Stimulated activated naive CD8-positive, alpha-beta T cell treated with anti-CD3 and anti-CD28 coated beads, Interleukin-15, amount 100 ng/mL, for 72 hours (primary cell): ENCODE measurements around the gene TTC6.

Experiments
- ATAC-seq: fragments of 150-1000 bp; cut with Tn5 transposase; 2 replicates; pipeline ENCODE4 v1.10.0; 2021; ENCODE audit warnings: mild to moderate bottlenecking, moderate library complexity
- DNase-seq, 2 donors: peaks; one replicate each; pipeline ENCODE4 v3.0.0; 2021 to 2022
- H3K27ac Mint-ChIP-seq, 2 donors: one replicate each; pipeline ENCODE4 v1.8.0; 2022; ENCODE audit warnings: mild to moderate bottlenecking in 2 of 2, mixed read lengths in 2 of 2, moderate library complexity in 2 of 2
- H3K27me3 Mint-ChIP-seq: one replicate; pipeline ENCODE4 v1.8.0; 2022; ENCODE audit warnings: mixed read lengths
- H3K4me1 Mint-ChIP-seq: one replicate; pipeline ENCODE4 v1.8.0; 2022; ENCODE audit warnings: mild to moderate bottlenecking, mixed read lengths
- H3K4me3 Mint-ChIP-seq, 2 donors: one replicate each; pipeline ENCODE4 v1.8.0; 2022; ENCODE audit warnings: mild to moderate bottlenecking in 2 of 2, mixed read lengths in 2 of 2, moderate library complexity in 1 of 2
- H3K9me3 Mint-ChIP-seq, 2 donors: one replicate each; pipeline ENCODE4 v1.8.0; 2022; ENCODE audit warnings: mixed read lengths in 2 of 2

TTC6 gene

GRCh38 chr14:37600880-37601741 is 5.7 kb downstream of the TTC6 start:
- no peak for ATAC-seq
- DNase-seq: no peak
- H3K4me3 Mint-ChIP-seq: no peak overlapping the region
- H3K4me1 Mint-ChIP-seq: peaks cover 30% of the 10 kb centered on the region
- H3K9me3 Mint-ChIP-seq: peaks cover 9 to 28% of the 10 kb centered on the region in 2 donors
- H3K27ac Mint-ChIP-seq: peak overlapping the region in 1 of 2 donors; percentile 15
- H3K27me3 Mint-ChIP-seq: peaks cover 93% of the 10 kb centered on the region

- H3K9me3 Mint-ChIP-seq: peaks cover 9 to 34% of the 10 kb centered on the region in 2 donors
- DNase-seq: no peak
- H3K27ac Mint-ChIP-seq: no peak overlapping the region
- H3K27me3 Mint-ChIP-seq: peaks cover 93% of the 10 kb centered on the region
- H3K4me1 Mint-ChIP-seq: peaks cover 24% of the 10 kb centered on the region
- H3K4me3 Mint-ChIP-seq: no peak overlapping the region
- no peak for ATAC-seq
Measured at GRCh38 chr14:37601865-37602264, 6.4 kb downstream of the TTC6 start.

GRCh38 chr14:37602605-37603453 is 7.4 kb downstream of the TTC6 start:
- Mint-ChIP-seq H3K4me1 (peaks cover 22% of the 10 kb centered on the region), H3K27ac (no peak overlapping the region), H3K4me3 (no peak overlapping the region), H3K9me3 (peaks cover 9 to 34% of the 10 kb centered on the region in 2 donors), H3K27me3 (peaks cover 83% of the 10 kb centered on the region)
- DNase-seq (no peak), ATAC-seq (no peak)

GRCh38 chr14:37603688-37604251 is 8.3 kb downstream of the TTC6 start:
- no peak for ATAC-seq
- no peak for DNase-seq
- Mint-ChIP-seq H3K9me3 (peaks cover 9 to 34% of the 10 kb centered on the region in 2 donors), H3K4me3 (no peak overlapping the region), H3K27ac (no peak overlapping the region), H3K27me3 (peaks cover 74% of the 10 kb centered on the region), H3K4me1 (peaks cover 14% of the 10 kb centered on the region)

- DNase-seq (no peak), ATAC-seq (no peak)
- H3K27ac Mint-ChIP-seq: no peak overlapping the region
- peaks cover 10 to 41% of the 10 kb centered on the region in 2 donors for H3K9me3 Mint-ChIP-seq
- peaks cover 63% of the 10 kb centered on the region for H3K27me3 Mint-ChIP-seq
- no peaks in the 10 kb centered on the region for H3K4me1 Mint-ChIP-seq
- no peak overlapping the region for H3K4me3 Mint-ChIP-seq
Measured at GRCh38 chr14:37606678-37607077, 11.2 kb downstream of the TTC6 start.

GRCh38 chr14:37608649-37609048 is 13.2 kb downstream of the TTC6 start:
- no peak for ATAC-seq
- peaks cover 6 to 31% of the 10 kb centered on the region in 2 donors for H3K9me3 Mint-ChIP-seq
- no peak for DNase-seq
- H3K27ac Mint-ChIP-seq: peak overlapping the region in 1 of 2 donors; percentile 54
- H3K27me3 Mint-ChIP-seq: peaks cover 49% of the 10 kb centered on the region
- no peak overlapping the region for H3K4me3 Mint-ChIP-seq
- H3K4me1 Mint-ChIP-seq: no peaks in the 10 kb centered on the region

GRCh38 chr14:37610945-37611523 is 15.6 kb downstream of the TTC6 start:
- Mint-ChIP-seq H3K4me3 (no peak overlapping the region), H3K27me3 (peaks cover 31% of the 10 kb centered on the region), H3K27ac (peak overlapping the region; percentile 14 to 54), H3K9me3 (peaks cover 16 to 30% of the 10 kb centered on the region in 2 donors), H3K4me1 (no peaks in the 10 kb centered on the region)
- ATAC-seq (no peak), DNase-seq (no peak)

DNA sequence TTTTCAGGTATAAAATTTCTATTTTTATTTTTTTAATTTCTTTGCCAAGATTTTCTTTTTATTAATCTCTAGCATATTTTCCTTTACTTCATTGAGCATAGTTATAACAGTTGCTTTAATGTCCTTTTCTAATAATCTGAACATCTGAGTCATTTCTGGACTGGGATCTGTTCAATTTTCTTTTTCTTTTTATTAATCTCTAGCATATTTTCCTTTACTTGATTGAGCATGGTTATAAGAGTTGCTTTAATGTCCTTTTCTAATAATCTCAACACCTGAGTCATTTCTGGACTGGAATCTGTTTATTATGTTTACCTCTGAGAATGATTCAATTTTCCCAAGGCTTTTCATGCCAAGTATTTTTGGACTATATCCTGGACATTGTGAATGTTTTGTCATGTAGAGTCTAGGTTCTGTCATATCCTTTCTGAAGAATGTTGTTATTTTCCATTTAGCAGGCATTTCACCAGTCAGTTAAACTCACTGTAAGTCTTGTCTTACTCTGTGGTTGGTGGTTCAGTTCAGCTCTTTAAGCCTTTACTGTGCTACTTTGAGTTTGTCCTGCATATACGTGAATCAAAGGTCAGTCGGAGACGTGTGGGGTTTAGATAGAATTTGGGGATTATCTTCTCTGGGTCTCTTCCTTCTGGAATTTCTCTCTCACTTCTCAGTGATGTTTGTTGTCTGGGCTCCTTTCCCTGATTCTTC is 20.3 kb downstream of the TTC6 start:
- no peak overlapping the region for H3K4me3 Mint-ChIP-seq
- no peak for DNase-seq
- ATAC-seq: no peak
- no peak overlapping the region for H3K27ac Mint-ChIP-seq
- no peaks in the 10 kb centered on the region for H3K4me1 Mint-ChIP-seq
- peaks cover 18 to 19% of the 10 kb centered on the region in 2 donors for H3K9me3 Mint-ChIP-seq
- H3K27me3 Mint-ChIP-seq: peaks cover 21% of the 10 kb centered on the region

GRCh38 chr14:37616853-37617252 is 21.4 kb downstream of the TTC6 start:
- no peak overlapping the region for H3K27ac Mint-ChIP-seq
- peaks cover 7 to 13% of the 10 kb centered on the region in 2 donors for H3K9me3 Mint-ChIP-seq
- peaks cover 19% of the 10 kb centered on the region for H3K27me3 Mint-ChIP-seq
- ATAC-seq: no peak
- no peak for DNase-seq
- H3K4me1 Mint-ChIP-seq: no peaks in the 10 kb centered on the region
- H3K4me3 Mint-ChIP-seq: no peak overlapping the region

DNA sequence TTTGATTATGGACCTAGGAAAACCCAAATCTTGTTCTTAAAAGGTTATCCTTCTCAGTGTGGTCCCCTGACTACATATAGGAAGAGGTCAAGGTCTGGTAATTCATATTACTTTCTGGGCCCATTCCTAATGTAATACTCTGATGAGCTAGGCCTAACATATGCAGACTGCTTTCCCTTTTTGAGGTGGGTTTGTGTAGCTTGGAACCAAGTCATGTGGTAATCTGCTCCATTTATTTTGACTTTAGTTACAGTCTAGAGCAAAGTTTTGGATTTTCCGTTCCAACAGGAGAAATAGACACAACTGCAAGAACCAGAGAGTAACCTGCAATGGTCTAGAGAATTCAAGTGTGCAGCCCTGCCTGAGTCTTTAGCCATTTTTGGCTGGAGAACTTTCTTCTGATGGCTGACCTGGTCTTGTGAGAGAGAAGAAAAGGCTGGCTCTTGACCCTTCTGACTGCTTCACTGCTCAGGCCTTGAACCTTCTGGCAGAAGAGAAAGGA is 22.5 kb downstream of the TTC6 start:
- DNase-seq (no peak), ATAC-seq (no peak)
- Mint-ChIP-seq H3K4me1 (no peaks in the 10 kb centered on the region), H3K27ac (no peak overlapping the region), H3K27me3 (peaks cover 25% of the 10 kb centered on the region), H3K4me3 (no peak overlapping the region), H3K9me3 (peaks cover 12 to 13% of the 10 kb centered on the region in 2 donors)

DNA sequence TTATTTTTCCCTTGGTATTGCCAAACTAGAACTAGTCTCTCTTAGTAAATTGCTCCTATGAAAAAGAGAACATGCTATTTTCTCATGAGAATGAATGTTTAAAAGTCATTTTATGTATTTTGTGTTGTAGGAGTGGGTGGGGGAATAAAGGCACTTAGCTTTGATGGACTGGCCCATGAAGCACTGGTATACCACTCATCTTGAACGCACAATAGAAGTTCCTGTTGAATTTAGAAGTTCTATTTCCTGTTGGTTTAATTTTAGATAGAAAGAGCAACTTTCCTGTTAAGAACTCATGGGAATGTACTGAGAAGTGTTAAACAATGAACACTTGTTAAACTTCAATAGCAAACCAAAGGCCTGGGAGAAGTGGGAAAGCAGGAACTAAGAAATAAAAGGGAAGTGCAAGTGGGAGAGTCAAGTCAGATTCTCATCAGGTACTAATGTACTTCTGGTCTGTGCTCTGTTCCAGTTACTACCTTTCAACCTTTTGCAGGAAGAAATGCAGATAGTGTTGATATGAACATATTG is 23.1 kb downstream of the TTC6 start:
- Mint-ChIP-seq H3K4me3 (no peak overlapping the region), H3K9me3 (peaks cover 12 to 13% of the 10 kb centered on the region in 2 donors), H3K27ac (no peak overlapping the region), H3K4me1 (no peaks in the 10 kb centered on the region), H3K27me3 (peaks cover 29% of the 10 kb centered on the region)
- ATAC-seq (no peak), DNase-seq (no peak)

DNA sequence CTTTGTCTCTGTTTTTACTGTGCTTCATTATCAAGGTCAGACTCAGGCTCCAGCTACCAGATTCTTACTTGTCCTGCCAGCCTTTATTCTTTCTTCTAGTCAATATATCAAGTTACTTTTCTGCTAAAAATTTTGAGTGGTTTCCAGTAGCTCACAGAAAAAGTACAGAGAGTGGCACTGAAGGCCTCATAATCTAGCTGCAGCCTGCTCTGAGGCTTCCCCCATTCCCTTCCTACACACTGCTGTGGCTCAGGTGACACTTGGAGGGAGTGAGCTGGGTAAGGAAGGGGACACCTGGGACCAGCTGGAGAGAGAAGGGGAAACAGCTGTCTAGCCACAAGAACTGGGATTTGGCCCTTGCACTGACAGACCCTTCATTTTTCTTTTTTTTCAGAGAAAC is 25.4 kb downstream of the TTC6 start:
- Mint-ChIP-seq H3K4me3 (no peak overlapping the region), H3K27ac (no peak overlapping the region), H3K4me1 (no peaks in the 10 kb centered on the region), H3K9me3 (peaks cover 4 to 6% of the 10 kb centered on the region in 2 donors), H3K27me3 (peaks cover 33% of the 10 kb centered on the region)
- DNase-seq: no peak
- ATAC-seq: no peak

GRCh38 chr14:37622231-37622923 is 26.9 kb downstream of the TTC6 start:
- H3K27ac Mint-ChIP-seq: no peak overlapping the region
- DNase-seq: no peak
- H3K9me3 Mint-ChIP-seq: peaks cover 0 to 6% of the 10 kb centered on the region in 2 donors
- ATAC-seq: no peak
- H3K27me3 Mint-ChIP-seq: peaks cover 33% of the 10 kb centered on the region
- no peak overlapping the region for H3K4me3 Mint-ChIP-seq
- H3K4me1 Mint-ChIP-seq: no peaks in the 10 kb centered on the region

GRCh38 chr14:37623426-37623951 is 28.1 kb downstream of the TTC6 start:
- H3K27me3 Mint-ChIP-seq: peaks cover 33% of the 10 kb centered on the region
- ATAC-seq: no peak
- no peak overlapping the region for H3K27ac Mint-ChIP-seq
- no peaks in the 10 kb centered on the region for H3K4me1 Mint-ChIP-seq
- peaks cover 0 to 6% of the 10 kb centered on the region in 2 donors for H3K9me3 Mint-ChIP-seq
- no peak for DNase-seq
- no peak overlapping the region for H3K4me3 Mint-ChIP-seq
